K562 (cell line): ENCODE data around the gene RSBN1L. TPM values are rescaled to one million over a fixed set of nuclear protein-coding genes. Genes with fewer than 3 reads are reported as not detected.

ENCODE experiments used
- ATAC-seq: fragments of 200-7000 bp; cut with Tn5 transposase; 3 replicates; pipeline ENCODE4 v1.9.1; 2020; ENCODE audit warnings: moderate library complexity
- BruUV-seq: library from RNA; stranded (reverse); fragments of 400-500 nt; replicated peaks from 2 replicates; lab custom pipeline; 2021; lab: Mats Ljungman, UMichigan
- CTCF ChIA-PET: fragments of 300-600 bp; formaldehyde crosslinking; extraction: SDS; loops from one replicate; lab custom pipeline; 2021; ENCODE audit warnings: low intra/inter-chr PET ratio; lab: Yijun Ruan, JAX
- POLR2A ChIA-PET: fragments of 300-600, 350-650 bp; sonication (Branson Sonifier 250); formaldehyde crosslinking; extraction: SDS; loops from one replicate; lab custom pipeline; 2021; ENCODE audit warnings: antibody characterized with exemption, inconsistent platforms; lab: Yijun Ruan, JAX
- DNase-seq, 4 experiments: peaks; one replicate each; pipeline versions ENCODE4 v3.0.0 to v3.0.0-alpha.2; 2011 to 2018; ENCODE audit warnings: low spot score in 3 of 4, mixed read lengths in 3 of 4; ENCODE audit errors: extremely low read depth in 1 of 4
- FAIRE-seq: peaks from 2 replicates; lab custom pipeline; 2011; peaks lifted over from hg19 to GRCh38; lab: Jason Lieb, UNC
- H2AFZ ChIP-seq: 2 replicates; pipeline ENCODE4 v1.6.0; 2011; ENCODE audit warnings: low read depth, low read length, control low read depth, inconsistent platforms
- H3K27ac ChIP-seq: fragments of 200-600 bp; 3 replicates; pipeline ENCODE4 v1.8.0; 2011; ENCODE audit warnings: low read depth, mild to moderate bottlenecking, control low read depth, inconsistent platforms, low read length, moderate library complexity, mixed read lengths; ENCODE audit errors: extremely low read depth
- H3K27me3 ChIP-seq, 2 experiments: fragments of 300-600 bp in 1 of 2; 2 replicates in 1 of 2; 3 replicates in 1 of 2; pipeline versions ENCODE4 v1.6.0 to v1.8.0; 2011; ENCODE audit warnings: inconsistent platforms in 2 of 2, low read length in 2 of 2, mild to moderate bottlenecking in 1 of 2, mixed read lengths in 1 of 2, moderate library complexity in 1 of 2; ENCODE audit not compliant: control insufficient read depth in 2 of 2, insufficient read depth in 2 of 2
- H3K36me3 ChIP-seq: fragments of 300-600 bp; 3 replicates; pipeline ENCODE4 v1.8.0; 2011; ENCODE audit warnings: mild to moderate bottlenecking, low read length, inconsistent platforms; ENCODE audit not compliant: control insufficient read depth, insufficient read depth
- H3K4me1 ChIP-seq, 2 experiments: fragments of 200-600 bp in 1 of 2; replicated peaks in 1 of 2; 2 replicates in 1 of 2; 3 replicates in 1 of 2; pipeline versions ENCODE4 v1.5.1 to v1.8.0; 2011; ENCODE audit warnings: inconsistent platforms in 2 of 2, low read length in 2 of 2, mild to moderate bottlenecking in 1 of 2, mixed read lengths in 1 of 2, moderate library complexity in 1 of 2; ENCODE audit not compliant: control insufficient read depth in 2 of 2, insufficient read depth in 2 of 2
- H3K4me2 ChIP-seq: 2 replicates; pipeline ENCODE4 v1.6.1; 2011; ENCODE audit warnings: low read length, control low read depth, inconsistent platforms, mixed read lengths; ENCODE audit not compliant: insufficient read depth
- H3K4me3 ChIP-seq: fragments of 200-600 bp; sonication (generic), shearing (Covaris generic); 2 replicates; pipeline ENCODE4 v1.5.1; 2016; ENCODE audit warnings: control low read depth, inconsistent platforms
- H3K79me2 ChIP-seq: fragments of 200-600 bp; 3 replicates; pipeline ENCODE4 v1.8.0; 2011; ENCODE audit warnings: low read length, inconsistent platforms; ENCODE audit not compliant: control insufficient read depth, insufficient read depth
- H3K9ac ChIP-seq, 2 experiments: 2 replicates each; pipeline versions ENCODE4 v1.6.0 to v1.6.1; 2011; ENCODE audit warnings: low read depth in 2 of 2, low read length in 2 of 2, control low read depth in 1 of 2, inconsistent platforms in 1 of 2, mild to moderate bottlenecking in 1 of 2, mixed read lengths in 1 of 2; ENCODE audit not compliant: insufficient read depth in 1 of 2
- H3K9me1 ChIP-seq: one replicate; pipeline ENCODE4 v1.6.0; 2011; ENCODE audit warnings: inconsistent platforms, mild to moderate bottlenecking, low read length, moderate library complexity; ENCODE audit not compliant: control insufficient read depth, insufficient read depth
- H3K9me3 ChIP-seq: replicated peaks from 2 replicates; pipeline ENCODE4 v1.5.1; 2011; ENCODE audit warnings: low read depth, low read length, inconsistent platforms; ENCODE audit not compliant: control insufficient read depth, insufficient read depth
- H4K20me1 ChIP-seq: replicated peaks from 2 replicates; pipeline ENCODE4 v1.6.1; 2011; ENCODE audit warnings: low read length, inconsistent platforms, mixed read lengths; ENCODE audit not compliant: control insufficient read depth, insufficient read depth
- CREB1 ChIP-seq, 2 experiments: sonication (generic) in 1 of 2; formaldehyde crosslinking in 1 of 2; IDR thresholded peaks; 2 replicates each; pipeline versions ENCODE4 v1.6.1 to v1.8.0; 2012 to 2022; ENCODE audit warnings: inconsistent platforms in 1 of 2, mild to moderate bottlenecking in 1 of 2, missing genetic modification reagents in 1 of 2, moderate library complexity in 1 of 2
- DDX20 ChIP-seq: fragments of 450-650 bp; IDR thresholded peaks from 2 replicates; pipeline ENCODE4 v1.6.1; 2016; ENCODE audit warnings: missing genetic modification characterization, low read depth, mild to moderate bottlenecking, missing compliant biosample characterization, moderate library complexity
- HDAC2 ChIP-seq: fragments of 450-650 bp; IDR thresholded peaks from 2 replicates; pipeline ENCODE4 v1.6.1; 2016; ENCODE audit warnings: mild to moderate bottlenecking
- HIVEP1 ChIP-seq: fragments of 250-450 bp; sonication (Bioruptor Pico); IDR thresholded peaks from 2 replicates; pipeline ENCODE4 v1.4.0; 2020; ENCODE audit warnings: mild to moderate bottlenecking
- NFIX ChIP-seq: fragments of 250-450 bp; sonication (Bioruptor Pico); IDR thresholded peaks from 2 replicates; pipeline ENCODE4 v1.4.0; 2020; ENCODE audit warnings: low read depth, mild to moderate bottlenecking, moderate library complexity
- OTX1 ChIP-seq: fragments of 450-650 bp; formaldehyde crosslinking; IDR thresholded peaks from 2 replicates; pipeline ENCODE4 v1.4.0; 2022; ENCODE audit warnings: mild to moderate bottlenecking
- POLR2B ChIP-seq: fragments of 450-650 bp; IDR thresholded peaks from 2 replicates; pipeline ENCODE4 v1.6.1; 2018; ENCODE audit warnings: low read depth; ENCODE audit not compliant: partially characterized antibody
- SMAD3 ChIP-seq: fragments of 450-650 bp; formaldehyde crosslinking; conservative IDR thresholded peaks from 2 replicates; pipeline ENCODE4 v1.4.0; 2020; ENCODE audit warnings: mild to moderate bottlenecking
- SP2 ChIP-seq: IDR thresholded peaks from 2 replicates; pipeline ENCODE4 v1.6.1; 2011; ENCODE audit warnings: mild to moderate bottlenecking, low read depth, low read length, moderate library complexity; ENCODE audit not compliant: poor library complexity, severe bottlenecking; ENCODE audit errors: extremely low read depth
- THAP12 ChIP-seq: fragments of 250-450 bp; sonication (Bioruptor Pico); IDR thresholded peaks from 2 replicates; pipeline ENCODE4 v1.9.0; 2021; ENCODE audit warnings: mild to moderate bottlenecking, inconsistent platforms
- ZFX ChIP-seq: sonication (generic); formaldehyde crosslinking; IDR thresholded peaks from 2 replicates; pipeline ENCODE4 v1.8.0; 2022; ENCODE audit warnings: mild to moderate bottlenecking, missing genetic modification reagents, moderate library complexity
- ZNF174 ChIP-seq: fragments of 250-450 bp; sonication (Bioruptor Pico); IDR thresholded peaks from 2 replicates; pipeline ENCODE4 v1.4.0; 2020; ENCODE audit warnings: mild to moderate bottlenecking
- ZNF311 ChIP-seq: fragments of 250-450 bp; sonication (Bioruptor Pico); IDR thresholded peaks from 2 replicates; pipeline ENCODE4 v1.4.0; 2020; ENCODE audit warnings: mild to moderate bottlenecking, moderate library complexity
- ZNF668 ChIP-seq: fragments of 250-450 bp; sonication (Bioruptor Pico); IDR thresholded peaks from 2 replicates; pipeline ENCODE4 v1.8.0; 2022; ENCODE audit warnings: mild to moderate bottlenecking, inconsistent platforms
- WGBS: fragments of 100-300 bp; shearing (Covaris generic); methylation state at CpG from one replicate; pipeline ENCODE4 v1.1.6; 2016; ENCODE audit warnings: low coverage, mixed read lengths; ENCODE audit not compliant: insufficient coverage; ENCODE audit errors: missing lambda C conversion rate; 5-methylcytosine and 5-hydroxymethylcytosine counted together
- in situ Hi-C: fragments of 300-500 bp; cut with MboI; formaldehyde crosslinking; loops from 4 replicates; pipeline ENCODE4 v1.15.0; 2018; ENCODE audit warnings: inconsistent platforms, mixed read lengths
- intact Hi-C: fragments of 100-400 bp; cut with micrococcal nuclease; formaldehyde crosslinking; loops from 2 replicates; pipeline ENCODE4 v1.14.2; 2022
- polyA plus RNA-seq, 8 experiments: library from polyadenylated mRNA; depleted of rRNA in 4 of 8; stranded (reverse) in 5 of 8; unstranded in 3 of 8; fragments of >200 nt; fragmentation: Nextera tagmentation in 2 of 8; fragmentation: Illumina TruSeq in 1 of 8; extraction: Ambion mirVana in 2 of 8; extraction: Trizol in 1 of 8; gene quantifications; 2 replicates each; pipeline versions ENCODE4 v1.2.1 to v1.2.3, GENCODE V29; 2011 to 2014; ENCODE audit warnings: inconsistent platforms in 1 of 8, missing spikeins in 1 of 8
- total RNA-seq, 7 experiments: library from RNA; depleted of rRNA in 6 of 7; stranded (reverse); fragments of >200 nt in 6 of 7; fragmentation: Illumina TruSeq in 2 of 7; extraction: Trizol in 2 of 7; gene quantifications; 2 replicates each; pipeline versions ENCODE4 v1.2.1 to v1.2.3, GENCODE V29; 2011 to 2021; ENCODE audit warnings: low replicate concordance in 1 of 7
- TF ChIP-seq, protein P1 (sequence below): fragments of 250-450 bp; sonication (Bioruptor Pico); IDR thresholded peaks from 2 replicates; pipeline ENCODE4 v1.4.0; 2020; ENCODE audit warnings: borderline replicate concordance
- TF ChIP-seq, protein P2 (sequence below): fragments of 250-450 bp; sonication (Bioruptor Pico); IDR thresholded peaks from 2 replicates; pipeline ENCODE4 v1.8.0; 2021; ENCODE audit warnings: moderate library complexity, mild to moderate bottlenecking, inconsistent platforms

The RSBN1L gene
- total and polyA plus RNA-seq, 9 of the 15 experiments (the other 6 are each of a cell fraction or from before 2014, with no cell fraction given) = 6.2 to 35.2 (median 20.1) TPM

- DNase-seq (peak in 2 of 4 experiments; percentile 17 to 56), ATAC-seq (peak; percentile 33), FAIRE-seq (no peak)
- Histone ChIP-seq H3K4me2 (peak overlapping the region; percentile 92), H3K9ac (peak overlapping the region; percentile 87 to 98), H3K27me3 (no peaks in the 10 kb centered on the region), H4K20me1 (no peaks in the 10 kb centered on the region), H3K4me1 (peaks cover 16 to 18% of the 10 kb centered on the region in 2 experiments; a peak in 4 of 5 replicates), H3K27ac (peak overlapping the region; percentile 86), H3K36me3 (peaks cover 38% of the 10 kb centered on the region), H3K4me3 (peak overlapping the region; percentile 75), H3K9me1 (no peaks in the 10 kb centered on the region), H3K79me2 (peaks cover 89% of the 10 kb centered on the region), H2AFZ (peak overlapping the region; percentile 83), H3K9me3 (no peaks in the 10 kb centered on the region)
- ChIA-PET POLR2A (interaction anchor here (0.6 to 1.5 kb wide), 5 partner anchors 9 to 324 kb away, joined by 3 to 5 read pairs (median 4); no protein-coding TSS in a partner anchor), CTCF (interaction anchor here (0.7 kb wide), 1 partner anchor 106 kb away, joined by 3 read pairs; no protein-coding TSS in a partner anchor)
- WGBS = 0% methylated on average over 35 of the region's 35 CpGs
- in situ Hi-C loops = no loop called here
- BruUV-seq = TSS peak; percentile 85
- intact Hi-C loops = loop anchor here (2.0 to 10.0 kb wide), 3 partner anchors 45 to 217 kb away; no protein-coding TSS in a partner anchor
- TF ChIP-seq HDAC2 (peak; percentile 59; the same call in 1 of the 2 replicates), ZNF174 (CRISPR knock-in tag) (no peak), SMAD3 (CRISPR knock-in tag) (no peak), DDX20 (tag) (no peak), NFIX (CRISPR knock-in tag) (no peak), ZFX (CRISPR knock-in tag) (no peak), OTX1 (peak; percentile 83; the same call in 1 of the 2 replicates), ZNF311 (CRISPR knock-in tag) (no peak), CREB1 (IDR thresholded peaks at IDR 0.05) (no peak), CREB1 (CRISPR knock-in tag; IDR thresholded peaks at IDR 0.05) (no peak), ZNF668 (no peak), HIVEP1 (CRISPR knock-in tag) (no peak), SP2 (no peak), POLR2B (peak; percentile 63), THAP12 (peak; percentile 27; the same call in 1 of the 2 replicates)
- TF ChIP-seq, protein P1, sequence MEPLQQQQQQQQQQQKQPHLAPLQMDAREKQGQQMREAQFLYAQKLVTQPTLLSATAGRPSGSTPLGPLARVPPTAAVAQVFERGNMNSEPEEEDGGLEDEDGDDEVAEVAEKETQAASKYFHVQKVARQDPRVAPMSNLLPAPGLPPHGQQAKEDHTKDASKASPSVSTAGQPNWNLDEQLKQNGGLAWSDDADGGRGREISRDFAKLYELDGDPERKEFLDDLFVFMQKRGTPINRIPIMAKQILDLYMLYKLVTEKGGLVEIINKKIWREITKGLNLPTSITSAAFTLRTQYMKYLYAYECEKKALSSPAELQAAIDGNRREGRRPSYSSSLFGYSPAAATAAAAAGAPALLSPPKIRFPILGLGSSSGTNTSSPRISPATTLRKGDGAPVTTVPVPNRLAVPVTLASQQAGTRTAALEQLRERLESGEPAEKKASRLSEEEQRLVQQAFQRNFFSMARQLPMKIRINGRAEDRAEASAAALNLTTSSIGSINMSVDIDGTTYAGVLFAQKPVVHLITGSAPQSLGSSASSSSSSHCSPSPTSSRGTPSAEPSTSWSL = no peak
- TF ChIP-seq, protein P2, sequence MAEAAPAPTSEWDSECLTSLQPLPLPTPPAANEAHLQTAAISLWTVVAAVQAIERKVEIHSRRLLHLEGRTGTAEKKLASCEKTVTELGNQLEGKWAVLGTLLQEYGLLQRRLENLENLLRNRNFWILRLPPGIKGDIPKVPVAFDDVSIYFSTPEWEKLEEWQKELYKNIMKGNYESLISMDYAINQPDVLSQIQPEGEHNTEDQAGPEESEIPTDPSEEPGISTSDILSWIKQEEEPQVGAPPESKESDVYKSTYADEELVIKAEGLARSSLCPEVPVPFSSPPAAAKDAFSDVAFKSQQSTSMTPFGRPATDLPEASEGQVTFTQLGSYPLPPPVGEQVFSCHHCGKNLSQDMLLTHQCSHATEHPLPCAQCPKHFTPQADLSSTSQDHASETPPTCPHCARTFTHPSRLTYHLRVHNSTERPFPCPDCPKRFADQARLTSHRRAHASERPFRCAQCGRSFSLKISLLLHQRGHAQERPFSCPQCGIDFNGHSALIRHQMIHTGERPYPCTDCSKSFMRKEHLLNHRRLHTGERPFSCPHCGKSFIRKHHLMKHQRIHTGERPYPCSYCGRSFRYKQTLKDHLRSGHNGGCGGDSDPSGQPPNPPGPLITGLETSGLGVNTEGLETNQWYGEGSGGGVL (CRISPR knock-in tag) = no peak
These were observed 101.6 kb downstream of the RSBN1L start for GRCh38 chr7:77797734-77798393.
